Heart left ventricle (tissue), 16 donors: ENCODE data around the gene NFATC1. TPM values are rescaled to one million over a fixed set of nuclear protein-coding genes. Genes with fewer than 3 reads are reported as not detected.

ENCODE experiments used
- ATAC-seq, 4 donors: fragments of 200-7000 bp; cut with Tn5 transposase; one replicate each; pipeline ENCODE4 v1.9.1; 2020 to 2022; ENCODE audit warnings: moderate library complexity in 4 of 4, mild to moderate bottlenecking in 3 of 4, moderate number of reproducible peaks in 1 of 4
- DNase-seq, 5 donors: peaks; one replicate each; pipeline ENCODE4 v3.0.0-alpha.2; 2020
- H3K27ac ChIP-seq, 12 donors: fragments of 200-600 bp; sonication (generic) in 4 of 12; one replicate each; pipeline versions ENCODE4 v1.5.0 to v1.8.0; 2016 to 2022; ENCODE audit warnings: mild to moderate bottlenecking in 2 of 12
- H3K27me3 ChIP-seq, 9 donors: fragments of 200-600 bp; sonication (generic) in 2 of 9; one replicate each; pipeline versions ENCODE4 v1.5.1 to v1.8.0; 2016 to 2022; ENCODE audit warnings: mild to moderate bottlenecking in 3 of 9
- H3K36me3 ChIP-seq, 9 donors: fragments of 200-600 bp; sonication (generic) in 2 of 9; one replicate each; pipeline versions ENCODE4 v1.5.0 to v1.8.0; 2018 to 2022; ENCODE audit warnings: mild to moderate bottlenecking in 2 of 9
- H3K4me1 ChIP-seq, 12 donors: fragments of 200-600 bp; sonication (generic) in 4 of 12; one replicate each; pipeline versions ENCODE4 v1.5.0 to v1.8.0; 2016 to 2022; ENCODE audit warnings: mild to moderate bottlenecking in 3 of 12
- H3K4me3 ChIP-seq, 12 donors: fragments of 200-600 bp; sonication (generic) in 4 of 12; one replicate each; pipeline versions ENCODE4 v1.5.0 to v1.8.0; 2017 to 2022; ENCODE audit warnings: mild to moderate bottlenecking in 9 of 12, moderate library complexity in 4 of 12
- H3K9me3 ChIP-seq, 12 donors: fragments of 200-600 bp; sonication (generic) in 4 of 12; one replicate each; pipeline versions ENCODE4 v1.5.0 to v1.8.0; 2016 to 2022; ENCODE audit warnings: mild to moderate bottlenecking in 1 of 12
- CTCF ChIP-seq, 12 donors: fragments of 200-600 bp; sonication (generic) in 4 of 12; IDR thresholded peaks; one replicate each; pipeline versions ENCODE4 v1.5.0 to v1.8.0; 2018 to 2022; ENCODE audit warnings: antibody characterized with exemption in 12 of 12, mild to moderate bottlenecking in 5 of 12
- POLR2A ChIP-seq, 2 donors: fragments of 450-650 bp; IDR thresholded peaks; one replicate each; pipeline ENCODE4 v1.6.1; 2017; ENCODE audit warnings: antibody characterized with exemption in 2 of 2, mild to moderate bottlenecking in 2 of 2, moderate library complexity in 2 of 2
- WGBS, 4 donors: extraction: QIAGEN DNeasy Blood & Tissue Kit in 2 of 4; methylation state at CpG; one replicate each; pipeline versions ENCODE4 v1.1.5 to v1.1.7; 2013 to 2018; 5-methylcytosine and 5-hydroxymethylcytosine counted together
- intact Hi-C, 10 donors: fragments of 100-400 bp; cut with DNase I; formaldehyde crosslinking; loops; one replicate each; pipeline versions ENCODE4 v1.11.1 to v1.14.2; 2022
- polyA plus RNA-seq, 2 donors: library from polyadenylated mRNA; stranded (reverse); fragments of 200-250 nt; gene quantifications; one replicate each; pipeline ENCODE4 v1.2.3, GENCODE V29; 2013
- total RNA-seq, 9 donors: library from RNA; depleted of rRNA in 2 of 9; stranded (reverse); fragments of >200 nt in 2 of 9; fragmentation: NEBNext Ultra II Directional in 3 of 9; extraction: Animal tissue kit (Norgen Biotek cat#: 25700) in 3 of 9; gene quantifications; one replicate each; pipeline versions ENCODE4 v1.1.0 to v1.2.4, GENCODE V29; 2016 to 2023
- donor health status: ischemic (EF 13 %, LVEDD 7.1; RV severe dilation, severe dysfunction).
- donor health status: healthy with polysubstance abuse.
- donor health status: DM: no; HTN: yes; CAD: no.
- donor health status: DM: no; HTN: no; CAD: no.
- donor health status: ischemic (EF 25% LVEDD 6.9; RV normal size, moderate dysfunction).
- donor health status: ischemic (EF 25% LVEDD 5.7; RV mildly dilated, moderate dysfunction).
- donor health status: healthy.
- donor health status: DM: yes; HTN: yes; CAD: no.
- donor health status: ischemic (EF 35%, LVEDD 5.7; RV mildly dilated, moderate dysfunction).
- donor health status: nonischemic (EF 11% LVEDD 7.7; RV severe dilation, severe dysfunction).
- donor health status: DM: yes; HTN: yes; CAD: no.
- donor health status: PGD.
- donor health status: ischemic (EF 29% LVEDD 5.4; RV normal size, mild dysfunction).
- donor health status: nonischemic (EF 23%, LVEDD 6.1; RV moderate dilation, normal function).

NFATC1 gene
- total and polyA plus RNA-seq, 11 donors: 6.5 to 26.7 (median 15.3) TPM

GRCh38 chr18:79523206-79523735 lies 127.5 kb downstream of the NFATC1 start:
- Histone ChIP-seq H3K9me3 (no peaks in the 10 kb centered on the region), H3K4me3 (no peak overlapping the region), H3K36me3 (peaks cover 0 to 10% (median 8%) of the 10 kb centered on the region in 9 donors), H3K4me1 (peaks cover 0 to 40% (median 18%) of the 10 kb centered on the region in 12 donors), H3K27me3 (no peaks in the 10 kb centered on the region), H3K27ac (peak overlapping the region in 1 of 12 donors; percentile 83)
- DNase-seq: peak in 1 of 5 donors; percentile 9
- no peak for TF ChIP-seq CTCF (IDR thresholded peaks at IDR 0.05)
- TF ChIP-seq POLR2A (IDR thresholded peaks at IDR 0.05): no peak
- ATAC-seq: no peak
- 79 to 93% (median 91%) methylated on average over 11 of the region's 11 CpGs for WGBS, 4 donors
- intact Hi-C loops: no loop called here

DNA sequence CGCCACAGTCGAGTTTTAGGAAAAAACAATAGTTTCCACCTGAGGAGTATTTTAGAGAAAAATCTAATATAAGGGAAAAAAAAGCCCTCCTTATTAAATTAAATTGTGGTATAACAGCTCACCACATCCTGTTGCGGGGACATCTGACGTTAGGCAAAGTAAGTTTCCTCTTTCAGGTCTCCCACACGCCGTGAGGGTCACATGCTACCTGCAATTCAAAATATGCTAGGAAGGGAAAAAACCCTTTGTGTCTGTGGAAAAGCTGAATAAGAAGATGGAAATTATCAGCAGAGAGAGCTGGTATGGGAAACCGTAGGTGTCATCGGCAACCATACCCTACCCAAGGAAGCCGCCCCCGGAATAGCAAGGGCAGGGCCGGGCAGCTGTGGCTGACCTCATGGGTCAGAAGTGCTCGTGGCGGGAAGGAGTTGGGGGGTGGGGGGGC lies 128.0 kb downstream of the NFATC1 start:
- Histone ChIP-seq H3K9me3 (no peaks in the 10 kb centered on the region), H3K4me1 (peaks cover 0 to 40% (median 18%) of the 10 kb centered on the region in 12 donors), H3K36me3 (peaks cover 0 to 14% (median 11%) of the 10 kb centered on the region in 9 donors), H3K27ac (peak overlapping the region in 1 of 12 donors; percentile 83), H3K4me3 (peak overlapping the region in 1 of 12 donors; percentile 23), H3K27me3 (no peaks in the 10 kb centered on the region)
- intact Hi-C loops: no loop called here
- DNase-seq (peak in 3 of 5 donors; percentile 2 to 21 (median 9)), ATAC-seq (no peak)
- TF ChIP-seq CTCF (IDR thresholded peaks at IDR 0.05): no peak
- TF ChIP-seq POLR2A (IDR thresholded peaks at IDR 0.05): no peak
- 71 to 88% (median 81%) methylated on average over 13 of the region's 13 CpGs for WGBS, 4 donors

DNA sequence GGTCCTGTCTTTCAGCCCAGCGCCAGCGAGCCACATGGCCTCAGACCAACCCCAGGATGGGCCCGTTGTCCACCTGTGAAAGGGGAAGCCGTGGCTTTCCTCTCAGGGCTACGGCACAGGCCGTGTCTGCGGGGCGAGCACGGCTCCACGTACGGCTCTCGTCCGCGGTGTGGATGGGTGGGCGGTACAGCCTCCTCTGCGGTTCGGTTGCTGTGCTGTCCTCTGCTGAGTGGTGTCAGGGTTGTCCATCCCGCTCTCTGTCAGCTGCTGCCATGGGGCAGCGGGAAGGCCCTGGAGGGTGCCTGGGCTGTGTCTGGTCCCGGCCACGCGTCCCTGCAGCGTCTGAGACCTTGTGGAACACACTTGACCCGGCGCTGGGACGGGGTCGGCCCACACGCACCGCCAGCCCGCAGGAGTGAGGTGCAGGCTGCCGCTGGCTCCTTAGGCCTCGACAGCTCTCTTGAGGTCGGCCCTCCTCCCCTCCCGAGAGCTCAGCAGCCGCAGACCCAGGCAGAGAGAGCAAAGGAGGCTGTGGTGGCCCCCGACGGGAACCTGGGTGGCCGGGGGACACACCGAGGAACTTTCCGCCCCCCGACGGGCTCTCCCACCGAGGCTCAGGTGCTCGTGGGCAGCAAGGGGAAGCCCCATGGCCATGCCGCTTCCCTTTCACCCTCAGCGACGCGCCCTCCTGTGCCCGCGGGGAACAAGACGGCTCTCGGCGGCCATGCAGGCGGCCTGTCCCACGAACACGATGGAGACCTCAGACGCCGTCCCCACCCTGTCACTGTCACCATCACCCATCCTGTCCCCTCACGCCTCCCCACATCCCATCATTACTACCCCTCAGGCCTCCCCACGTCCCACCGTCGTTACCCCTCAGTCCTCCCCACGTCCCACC lies 128.7 kb downstream of the NFATC1 start:
- ATAC-seq: no peak
- intact Hi-C loops: loop anchor here in 7 of 10 donors (5.0 kb wide), 2 partner anchors 118 to 127 kb away; partner anchors contain the start of gene NFATC1 (in 5 of the 7)
- 89 to 97% (median 95%) methylated on average over 27 to 63 of the region's 63 CpGs for WGBS, 4 donors
- peak overlapping the region in 1 of 12 donors; percentile 23 for H3K4me3 ChIP-seq
- TF ChIP-seq POLR2A (IDR thresholded peaks at IDR 0.05): no peak
- no peak for TF ChIP-seq CTCF (IDR thresholded peaks at IDR 0.05)
- DNase-seq: peak in 3 of 5 donors; percentile 17 to 65 (median 19)
- no peaks in the 10 kb centered on the region for H3K9me3 ChIP-seq
- peaks cover 0 to 40% (median 18%) of the 10 kb centered on the region in 12 donors for H3K4me1 ChIP-seq
- peaks cover 0 to 18% (median 11%) of the 10 kb centered on the region in 9 donors for H3K36me3 ChIP-seq
- H3K27me3 ChIP-seq: no peaks in the 10 kb centered on the region
- H3K27ac ChIP-seq: peak overlapping the region in 1 of 12 donors; percentile 83
